Lower lobe of right lung (tissue), 2 donors: Measurements from ENCODE around the gene CYTH4. TPM values are rescaled to one million over a fixed set of nuclear protein-coding genes. Genes with fewer than 3 reads are reported as not detected.

Source experiments
- ATAC-seq, 2 donors: fragments of 200-7000 bp; cut with Tn5 transposase; one replicate each; pipeline ENCODE4 v1.9.1; 2020 to 2022; ENCODE audit warnings: mild to moderate bottlenecking in 2 of 2, moderate library complexity in 2 of 2
- DNase-seq: peaks from one replicate; pipeline ENCODE4 v3.0.0-alpha.2; 2020
- H3K27ac ChIP-seq: fragments of 200-600 bp; one replicate; pipeline ENCODE4 v1.8.0; 2022
- H3K27me3 ChIP-seq: fragments of 200-600 bp; one replicate; pipeline ENCODE4 v1.8.0; 2022; ENCODE audit warnings: low read depth
- H3K36me3 ChIP-seq: fragments of 200-600 bp; one replicate; pipeline ENCODE4 v1.8.0; 2022; ENCODE audit warnings: mild to moderate bottlenecking
- H3K4me1 ChIP-seq: fragments of 200-600 bp; one replicate; pipeline ENCODE4 v1.8.0; 2022
- H3K4me3 ChIP-seq: fragments of 200-600 bp; one replicate; pipeline ENCODE4 v1.8.0; 2022; ENCODE audit warnings: mild to moderate bottlenecking
- H3K9me3 ChIP-seq: fragments of 200-600 bp; one replicate; pipeline ENCODE4 v1.8.0; 2022
- CTCF ChIP-seq: fragments of 200-600 bp; IDR thresholded peaks from one replicate; pipeline ENCODE4 v1.8.0; 2022; ENCODE audit warnings: antibody characterized with exemption, mild to moderate bottlenecking
- intact Hi-C: fragments of 100-400 bp; cut with DNase I; formaldehyde crosslinking; loops from one replicate; pipeline ENCODE4 v1.11.0; 2022
- total RNA-seq: library from RNA; stranded (reverse); fragmentation: NEBNext Ultra II Directional; extraction: Animal tissue kit (Norgen Biotek cat#: 25700); gene quantifications from one replicate; pipeline ENCODE4 v1.2.1, GENCODE V29; 2021
- donor health status: DM: no; HTN: yes; CAD: no; lungs with severe emphysema.

The CYTH4 gene
- total RNA-seq, 1 donor from 2014 or later: 45.4 TPM

- intact Hi-C loops: no loop called here
- ATAC-seq: no peak
- Histone ChIP-seq H3K36me3 (peaks cover 11% of the 10 kb centered on the region), H3K27me3 (peaks cover 40% of the 10 kb centered on the region), H3K4me1 (peaks cover 16% of the 10 kb centered on the region), H3K4me3 (no peak overlapping the region), H3K9me3 (no peaks in the 10 kb centered on the region), H3K27ac (no peak overlapping the region)
- DNase-seq: peak; percentile 31
- no peak for TF ChIP-seq CTCF
These were observed 44.7 kb upstream of the CYTH4 start for GRCh38 chr22:37237371-37238268.

- peaks cover 55% of the 10 kb centered on the region for H3K27me3 ChIP-seq
- peak; percentile 33 for DNase-seq
- peaks cover 11% of the 10 kb centered on the region for H3K36me3 ChIP-seq
- H3K27ac ChIP-seq: no peak overlapping the region
- H3K4me3 ChIP-seq: no peak overlapping the region
- no peak for ATAC-seq
- H3K9me3 ChIP-seq: no peaks in the 10 kb centered on the region
- intact Hi-C loops: no loop called here
- no peak for TF ChIP-seq CTCF
- H3K4me1 ChIP-seq: peaks cover 24% of the 10 kb centered on the region
These were observed 42.7 kb upstream of the CYTH4 start for GRCh38 chr22:37239336-37240239.

GRCh38 chr22:37240240-37240940, 41.9 kb upstream of the CYTH4 start:
- Histone ChIP-seq H3K4me3 (no peak overlapping the region), H3K4me1 (peaks cover 32% of the 10 kb centered on the region), H3K36me3 (peaks cover 11% of the 10 kb centered on the region), H3K9me3 (no peaks in the 10 kb centered on the region), H3K27ac (no peak overlapping the region), H3K27me3 (peaks cover 55% of the 10 kb centered on the region)
- DNase-seq (peak; percentile 14), ATAC-seq (no peak)
- no peak for TF ChIP-seq CTCF
- intact Hi-C loops: no loop called here

GRCh38 chr22:37240941-37241320, 41.4 kb upstream of the CYTH4 start:
- Histone ChIP-seq H3K36me3 (peaks cover 11% of the 10 kb centered on the region), H3K4me3 (peak overlapping the region; percentile 63), H3K4me1 (peaks cover 33% of the 10 kb centered on the region), H3K27me3 (peaks cover 52% of the 10 kb centered on the region), H3K9me3 (no peaks in the 10 kb centered on the region), H3K27ac (no peak overlapping the region)
- TF ChIP-seq CTCF: no peak
- ATAC-seq (no peak), DNase-seq (peak; percentile 30)
- intact Hi-C loops: no loop called here
